MM.1S (cell line): ENCODE measurements around the gene SLC26A4.

Experiments used
- DNase-seq: peaks from one replicate; pipeline ENCODE4 v3.0.0-alpha.2; 2015
- H2AFZ ChIP-seq: fragments of 300-600 bp; sonication (generic); 2 replicates; pipeline ENCODE4 v1.6.0; 2016; ENCODE audit warnings: antibody characterized with exemption, low read length
- H3F3A ChIP-seq: fragments of 300-600 bp; sonication (generic); 2 replicates; pipeline ENCODE4 v1.6.1; 2016; ENCODE audit warnings: mild to moderate bottlenecking, antibody characterized with exemption, low read length, moderate library complexity, mixed read lengths; ENCODE audit not compliant: insufficient read depth
- H3K27ac ChIP-seq: fragments of 300-600 bp; sonication (generic); 2 replicates; pipeline ENCODE4 v1.5.1; 2016; ENCODE audit warnings: mild to moderate bottlenecking, low read length
- H3K27me3 ChIP-seq: fragments of 300-600 bp; sonication (generic); replicated peaks from 2 replicates; pipeline ENCODE4 v1.6.0; 2016; ENCODE audit warnings: low read length; ENCODE audit not compliant: insufficient read depth
- H3K36me3 ChIP-seq: fragments of 300-600 bp; sonication (generic); replicated peaks from 2 replicates; pipeline ENCODE4 v1.6.1; 2016; ENCODE audit warnings: mild to moderate bottlenecking, low read length, mixed read lengths; ENCODE audit not compliant: insufficient read depth
- H3K4me1 ChIP-seq: fragments of 300-600 bp; sonication (generic); 2 replicates; pipeline ENCODE4 v1.6.1; 2016; ENCODE audit warnings: low read length, mixed read lengths
- H3K4me2 ChIP-seq: fragments of 300-600 bp; sonication (generic); 2 replicates; pipeline ENCODE4 v1.6.0; 2016; ENCODE audit warnings: low read depth, low read length
- H3K4me3 ChIP-seq: fragments of 300-600 bp; sonication (generic); 2 replicates; pipeline ENCODE4 v1.5.1; 2016; ENCODE audit warnings: low read length, mixed read lengths
- H3K79me2 ChIP-seq: fragments of 300-600 bp; sonication (generic); 2 replicates; pipeline ENCODE4 v1.6.1; 2016; ENCODE audit warnings: mixed run types, low read length, mixed read lengths
- H3K9ac ChIP-seq: fragments of 300-600 bp; sonication (generic); 2 replicates; pipeline ENCODE4 v1.6.1; 2016; ENCODE audit warnings: low read length, mixed read lengths
- H3K9me2 ChIP-seq: fragments of 300-600 bp; sonication (generic); replicated peaks from 2 replicates; pipeline ENCODE4 v1.6.1; 2016; ENCODE audit warnings: mild to moderate bottlenecking, low read length, mixed read lengths; ENCODE audit not compliant: insufficient read depth
- H3K9me3 ChIP-seq: fragments of 300-600 bp; sonication (generic); replicated peaks from 2 replicates; pipeline ENCODE4 v1.6.1; 2016; ENCODE audit warnings: mild to moderate bottlenecking, low read length, mixed read lengths; ENCODE audit not compliant: insufficient read depth
- H4K20me1 ChIP-seq: fragments of 300-600 bp; sonication (generic); 2 replicates; pipeline ENCODE4 v1.6.1; 2016; ENCODE audit warnings: mild to moderate bottlenecking, low read length, moderate library complexity, mixed read lengths; ENCODE audit not compliant: insufficient read depth
- CTCF ChIP-seq: fragments of 300-600 bp; sonication (generic); IDR thresholded peaks from 2 replicates; pipeline ENCODE4 v1.5.1; 2016; ENCODE audit warnings: antibody characterized with exemption, low read length, mixed read lengths
- EZH2 ChIP-seq: fragments of 300-600 bp; sonication (generic); optimal IDR thresholded peaks from 2 replicates; pipeline ENCODE3; 2017; ENCODE audit warnings: low read depth, mild to moderate bottlenecking, antibody characterized with exemption, low read length, mixed read lengths
- EZH2phosphoT487 ChIP-seq: fragments of 300-600 bp; sonication (generic); IDR thresholded peaks from 2 replicates; pipeline ENCODE4 v1.6.1; 2018; ENCODE audit warnings: antibody characterized with exemption, low read length

SLC26A4 gene

GRCh38 chr7:107758667-107759066 lies 98.0 kb downstream of the SLC26A4 start:
- no peak overlapping the region for H3K4me3 ChIP-seq
- H4K20me1 ChIP-seq, result no peaks in the 10 kb centered on the region; the same call in 1 of the 2 replicates
- H3K27me3 ChIP-seq, result no peaks in the 10 kb centered on the region
- H3K4me2 ChIP-seq, result no peak overlapping the region
- no peaks in the 10 kb centered on the region for H3K4me1 ChIP-seq
- H3K9ac ChIP-seq, result no peak overlapping the region
- H3K27ac ChIP-seq, result no peak overlapping the region
- TF ChIP-seq EZH2phosphoT487 (no peak), CTCF (no peak), EZH2 (no peak)
- no peak overlapping the region for H2AFZ ChIP-seq
- no peaks in the 10 kb centered on the region for H3K9me2 ChIP-seq
- H3K9me3 ChIP-seq, result no peaks in the 10 kb centered on the region
- H3K36me3 ChIP-seq, result peaks cover 24% of the 10 kb centered on the region
- DNase-seq, result no peak
- no peaks in the 10 kb centered on the region for H3K79me2 ChIP-seq
- H3F3A ChIP-seq, result no peaks in the 10 kb centered on the region

- no peak overlapping the region for H3K27ac ChIP-seq
- H3K4me1 ChIP-seq, result no peaks in the 10 kb centered on the region
- no peak overlapping the region for H3K4me2 ChIP-seq
- H3K36me3 ChIP-seq, result no peaks in the 10 kb centered on the region
- H3K79me2 ChIP-seq, result no peaks in the 10 kb centered on the region
- no peaks in the 10 kb centered on the region for H3K9me3 ChIP-seq
- TF ChIP-seq EZH2phosphoT487 (no peak), EZH2 (no peak), CTCF (no peak)
- no peaks in the 10 kb centered on the region for H3F3A ChIP-seq
- no peak for DNase-seq
- H4K20me1 ChIP-seq, result no peaks in the 10 kb centered on the region
- H2AFZ ChIP-seq, result no peak overlapping the region
- no peak overlapping the region for H3K4me3 ChIP-seq
- H3K9ac ChIP-seq, result no peak overlapping the region
- no peaks in the 10 kb centered on the region for H3K27me3 ChIP-seq
- H3K9me2 ChIP-seq, result no peaks in the 10 kb centered on the region
These were observed 106.8 kb downstream of the SLC26A4 start for GRCh38 chr7:107767391-107767790.
